ACC112 (cell line): ENCODE measurements around the gene RBM15B.
"Not testable (repeated sequence)": the region's sequence is repeated elsewhere in the genome, so short reads cannot be mapped to it uniquely, and the experiment has no call there.

Experiments used
- H2AFZ ChIP-seq: fragments of 200-600 bp; sonication (generic); one replicate; pipeline ENCODE4 v1.6.0; 2017; ENCODE audit warnings: antibody characterized with exemption, low read length; ENCODE audit not compliant: unreplicated experiment
- H3K27ac ChIP-seq: fragments of 200-600 bp; sonication (generic); 2 replicates; pipeline ENCODE4 v1.5.1; 2014; ENCODE audit warnings: low read depth, mild to moderate bottlenecking, antibody characterized with exemption, low read length, moderate library complexity
- H3K27me3 ChIP-seq: fragments of 200-600 bp; sonication (generic); 2 replicates; pipeline ENCODE4 v1.6.1; 2014; ENCODE audit warnings: mild to moderate bottlenecking, antibody characterized with exemption, low read length, moderate library complexity, mixed read lengths; ENCODE audit not compliant: insufficient read depth
- H3K36me3 ChIP-seq: fragments of 200-600 bp; sonication (generic); 2 replicates; pipeline ENCODE4 v1.6.1; 2016; ENCODE audit warnings: mild to moderate bottlenecking, antibody characterized with exemption, low read length, moderate library complexity, mixed read lengths; ENCODE audit not compliant: insufficient read depth
- H3K4me1 ChIP-seq: fragments of 200-600 bp; sonication (generic); one replicate; pipeline ENCODE4 v1.6.1; 2016; ENCODE audit warnings: low read length, mixed read lengths; ENCODE audit not compliant: insufficient read depth, unreplicated experiment, control insufficient read depth
- H3K4me3 ChIP-seq: fragments of 200-600 bp; sonication (generic); 2 replicates; pipeline ENCODE4 v1.5.1; 2014; ENCODE audit warnings: mild to moderate bottlenecking, low read depth, low read length
- H3K79me2 ChIP-seq: fragments of 200-600 bp; sonication (generic); one replicate; pipeline ENCODE4 v1.6.0; 2016; ENCODE audit warnings: low read length; ENCODE audit not compliant: control insufficient read depth, unreplicated experiment, insufficient read depth

RBM15B gene

GRCh38 chr3:51385621-51386091, 5.4 kb upstream of the RBM15B start:
- Histone ChIP-seq H3K4me1 (peaks cover 34% of the 10 kb centered on the region), H3K36me3 (peaks cover 20% of the 10 kb centered on the region), H3K27ac (0 out of 2 replicates have a peak overlapping the region, but pooled peaks have one; percentile 8), H3K79me2 (peaks cover 52% of the 10 kb centered on the region), H2AFZ (no peak overlapping the region), H3K27me3 (no peaks in the 10 kb centered on the region), H3K4me3 (peak overlapping the region; percentile 96)

DNA sequence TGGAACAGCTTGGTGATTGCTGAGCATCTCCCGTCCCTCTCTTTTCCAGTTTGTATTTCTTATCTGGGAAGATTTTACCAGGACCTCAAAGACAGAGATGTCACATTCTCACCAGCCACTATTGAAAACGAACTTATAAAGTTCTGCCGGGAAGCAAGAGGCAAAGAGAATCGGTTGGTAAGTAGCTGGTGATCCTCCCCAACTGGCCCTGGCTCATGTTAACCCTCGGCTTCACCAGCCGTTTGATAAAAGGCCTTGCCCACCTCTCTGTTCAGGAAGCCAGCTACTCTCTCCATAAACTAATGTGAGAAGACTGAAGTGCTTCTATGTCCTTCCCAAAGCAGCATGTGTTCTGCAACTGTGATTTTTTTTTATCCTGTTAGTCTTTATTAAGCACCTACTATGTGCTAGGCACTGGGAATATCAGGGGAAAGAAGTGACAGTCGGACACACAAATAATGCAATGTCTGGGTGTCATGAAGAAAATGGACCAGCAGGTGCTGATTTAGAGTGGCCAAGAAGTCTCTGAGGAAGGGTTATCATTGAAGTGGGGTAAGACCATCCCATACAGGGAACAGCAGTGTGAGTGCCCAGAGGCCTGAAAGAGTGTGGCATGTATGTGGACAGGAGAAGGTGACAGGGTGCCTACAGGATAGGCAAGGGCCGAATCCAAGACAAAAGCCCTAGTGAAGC, 4.8 kb upstream of the RBM15B start:
- Histone ChIP-seq H3K4me1 (peaks cover 35% of the 10 kb centered on the region), H3K36me3 (peaks cover 20% of the 10 kb centered on the region), H3K27ac (no peak overlapping the region), H3K27me3 (no peaks in the 10 kb centered on the region), H3K4me3 (peak overlapping the region; percentile 96), H2AFZ (no peak overlapping the region), H3K79me2 (peaks cover 53% of the 10 kb centered on the region)

DNA sequence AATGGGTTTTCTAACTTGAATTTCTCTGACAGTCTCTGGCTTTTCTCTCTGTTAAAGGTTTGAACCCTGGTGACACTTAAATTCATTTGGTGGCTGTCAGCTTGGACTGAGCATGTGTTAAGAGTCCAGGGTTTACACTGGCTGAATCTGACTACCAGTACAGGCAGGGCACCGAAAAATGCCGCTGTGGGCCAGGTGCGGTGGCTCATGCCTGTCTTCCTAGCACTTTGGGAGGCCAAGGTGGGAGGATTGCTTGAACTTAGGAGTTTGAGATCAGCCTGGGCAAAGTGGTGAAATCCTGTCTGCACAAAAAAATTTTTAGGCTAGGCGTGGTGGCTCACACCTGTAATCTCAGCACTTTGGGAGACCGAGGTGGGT, 4.2 kb upstream of the RBM15B start:
- Histone ChIP-seq H3K79me2 (peaks cover 57% of the 10 kb centered on the region), H3K36me3 (peaks cover 20% of the 10 kb centered on the region), H3K4me1 (peaks cover 35% of the 10 kb centered on the region), H3K4me3 (peak overlapping the region; percentile 96), H3K27me3 (no peaks in the 10 kb centered on the region), H2AFZ (no peak overlapping the region), H3K27ac (no peak overlapping the region)

- peaks cover 37% of the 10 kb centered on the region for H3K4me1 ChIP-seq
- H3K27me3 ChIP-seq, H2AFZ ChIP-seq: not testable (repeated sequence)
- peaks cover 62% of the 10 kb centered on the region for H3K79me2 ChIP-seq
- H3K36me3 ChIP-seq, result peaks cover 22% of the 10 kb centered on the region
- peak overlapping the region; percentile 17; the same call in 1 of the 2 replicates for H3K27ac ChIP-seq
- H3K4me3 ChIP-seq, result peak overlapping the region; percentile 96
These were observed 3.8 kb upstream of the RBM15B start for GRCh38 chr3:51387281-51387680.

GRCh38 chr3:51388286-51389029, 2.6 kb upstream of the RBM15B start:
- H3K27ac ChIP-seq, result no peak overlapping the region
- no peak overlapping the region; the same call in 1 of the 2 replicates for H3K4me3 ChIP-seq
- H3K4me1 ChIP-seq, result peaks cover 39% of the 10 kb centered on the region
- H3K79me2 ChIP-seq, result peaks cover 68% of the 10 kb centered on the region
- H2AFZ ChIP-seq, result no peak overlapping the region
- peaks cover 34% of the 10 kb centered on the region for H3K36me3 ChIP-seq
- H3K27me3 ChIP-seq, result no peaks in the 10 kb centered on the region

- Histone ChIP-seq H3K27ac (no peak overlapping the region), H3K4me1 (peaks cover 40% of the 10 kb centered on the region), H3K36me3 (peaks cover 45% of the 10 kb centered on the region), H3K79me2 (peaks cover 68% of the 10 kb centered on the region), H3K4me3 (no peak overlapping the region), H3K27me3 (no peaks in the 10 kb centered on the region), H2AFZ (no peak overlapping the region)
These were observed 1.5 kb upstream of the RBM15B start for GRCh38 chr3:51389423-51390183.

- no peak overlapping the region for H2AFZ ChIP-seq
- H3K27ac ChIP-seq, result no peak overlapping the region
- H3K4me1 ChIP-seq, result peaks cover 42% of the 10 kb centered on the region
- H3K79me2 ChIP-seq, result peaks cover 72% of the 10 kb centered on the region
- no peaks in the 10 kb centered on the region for H3K27me3 ChIP-seq
- peaks cover 51% of the 10 kb centered on the region for H3K36me3 ChIP-seq
- H3K4me3 ChIP-seq, result peak overlapping the region; percentile 64
These were observed 625 bp upstream of the RBM15B start for GRCh38 chr3:51390246-51391074.

DNA sequence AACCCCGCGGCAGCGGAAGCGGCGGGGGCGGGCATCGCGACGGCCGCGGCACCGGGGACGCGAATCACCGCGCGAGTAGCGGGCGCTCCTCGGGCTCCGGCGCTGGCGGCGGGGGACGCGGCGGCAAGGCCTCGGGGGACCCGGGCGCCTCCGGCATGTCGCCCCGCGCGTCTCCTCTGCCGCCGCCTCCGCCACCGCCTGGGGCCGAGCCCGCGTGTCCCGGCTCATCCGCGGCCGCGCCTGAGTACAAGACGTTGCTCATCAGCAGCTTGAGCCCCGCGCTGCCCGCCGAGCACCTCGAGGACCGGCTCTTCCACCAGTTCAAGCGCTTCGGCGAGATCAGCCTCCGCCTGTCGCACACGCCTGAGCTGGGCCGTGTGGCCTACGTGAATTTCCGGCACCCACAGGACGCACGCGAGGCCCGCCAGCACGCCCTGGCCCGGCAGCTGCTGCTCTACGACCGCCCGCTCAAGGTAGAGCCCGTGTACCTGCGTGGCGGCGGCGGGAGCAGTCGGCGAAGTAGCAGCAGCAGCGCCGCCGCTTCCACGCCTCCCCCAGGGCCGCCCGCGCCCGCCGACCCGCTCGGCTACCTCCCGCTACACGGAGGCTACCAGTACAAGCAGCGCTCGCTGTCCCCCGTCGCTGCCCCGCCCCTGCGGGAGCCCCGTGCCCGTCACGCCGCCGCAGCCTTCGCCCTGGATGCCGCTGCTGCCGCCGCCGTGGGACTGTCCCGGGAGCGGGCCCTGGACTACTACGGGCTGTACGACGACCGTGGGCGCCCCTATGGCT, 675 bp downstream of the RBM15B start:
- peak overlapping the region; percentile 81 for H3K4me3 ChIP-seq
- H3K36me3 ChIP-seq, result peaks cover 62% of the 10 kb centered on the region
- H2AFZ ChIP-seq, result peak overlapping the region; percentile 28
- H3K4me1 ChIP-seq, result peaks cover 37% of the 10 kb centered on the region
- H3K27ac ChIP-seq, result peak overlapping the region; percentile 73; the same call in 1 of the 2 replicates
- no peaks in the 10 kb centered on the region for H3K27me3 ChIP-seq
- peaks cover 66% of the 10 kb centered on the region for H3K79me2 ChIP-seq

DNA sequence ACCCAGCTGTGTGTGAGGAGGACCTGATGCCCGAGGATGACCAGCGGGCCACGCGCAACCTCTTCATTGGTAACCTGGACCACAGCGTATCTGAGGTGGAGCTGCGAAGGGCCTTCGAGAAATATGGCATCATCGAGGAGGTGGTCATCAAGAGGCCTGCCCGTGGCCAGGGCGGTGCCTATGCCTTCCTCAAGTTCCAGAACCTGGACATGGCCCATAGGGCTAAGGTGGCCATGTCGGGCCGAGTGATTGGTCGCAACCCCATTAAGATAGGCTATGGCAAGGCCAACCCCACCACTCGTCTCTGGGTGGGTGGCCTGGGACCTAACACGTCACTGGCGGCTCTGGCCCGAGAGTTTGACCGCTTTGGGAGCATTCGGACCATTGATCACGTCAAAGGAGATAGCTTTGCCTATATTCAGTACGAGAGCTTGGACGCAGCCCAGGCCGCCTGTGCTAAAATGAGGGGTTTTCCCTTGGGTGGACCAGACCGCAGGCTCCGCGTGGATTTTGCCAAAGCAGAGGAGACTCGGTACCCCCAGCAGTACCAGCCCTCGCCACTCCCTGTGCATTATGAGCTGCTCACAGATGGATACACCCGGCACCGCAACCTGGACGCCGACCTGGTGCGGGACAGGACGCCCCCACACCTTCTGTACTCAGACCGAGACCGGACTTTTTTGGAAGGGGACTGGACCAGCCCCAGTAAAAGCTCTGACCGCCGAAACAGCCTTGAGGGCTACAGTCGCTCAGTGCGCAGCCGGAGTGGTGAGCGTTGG, 1.5 kb downstream of the RBM15B start:
- no peaks in the 10 kb centered on the region for H3K27me3 ChIP-seq
- peaks cover 29% of the 10 kb centered on the region for H3K4me1 ChIP-seq
- H3K4me3 ChIP-seq, result peak overlapping the region; percentile 81
- peaks cover 61% of the 10 kb centered on the region for H3K79me2 ChIP-seq
- no peak overlapping the region; the same call in 1 of the 2 replicates for H3K27ac ChIP-seq
- no peak overlapping the region for H2AFZ ChIP-seq
- peaks cover 60% of the 10 kb centered on the region for H3K36me3 ChIP-seq
